Endothelial cell of umbilical vein (primary cell): Measurements from ENCODE around the gene ZNF485. TPM values are rescaled to one million over a fixed set of nuclear protein-coding genes. Genes with fewer than 3 reads are reported as not detected.
A peak's percentile ranks its signal among the peaks of the same experiment; 100 is the strongest.

ENCODE experiments used
- BruUV-seq: library from RNA; stranded (reverse); fragments of 400-500 nt; replicated peaks from 2 replicates; lab custom pipeline; 2021; lab: Mats Ljungman, UMichigan
- CTCF ChIA-PET: fragments of 300-600, 350-600 bp; sonication (Branson Sonifier 250); formaldehyde crosslinking; loops from one replicate; lab custom pipeline; 2021; ENCODE audit warnings: antibody characterized with exemption, inconsistent platforms; lab: Charles Lee
- POLR2A ChIA-PET: fragments of 300-600, 350-600 bp; sonication (Branson Sonifier 250); formaldehyde crosslinking; loops from one replicate; lab custom pipeline; 2021; ENCODE audit warnings: antibody characterized with exemption, inconsistent platforms; lab: Charles Lee
- DNase-seq: peaks from one replicate; pipeline ENCODE4 v3.0.0-alpha.2; 2011; ENCODE audit warnings: low read depth, low spot score
- FAIRE-seq: peaks from 2 replicates; lab custom pipeline; 2011; peaks lifted over from hg19 to GRCh38; lab: Jason Lieb, UNC
- H2AFZ ChIP-seq: 2 replicates; pipeline ENCODE4 v1.6.0; 2012; ENCODE audit warnings: low read depth, low read length, control low read depth, inconsistent platforms
- H3K27ac ChIP-seq: 2 replicates; pipeline ENCODE4 v1.5.1; 2011; ENCODE audit warnings: low read depth, mild to moderate bottlenecking, control low read depth, low read length, moderate library complexity; ENCODE audit not compliant: insufficient read depth
- H3K27me3 ChIP-seq, 2 experiments: 2 replicates each; pipeline versions ENCODE4 v1.6.0 to v1.6.1; 2011; ENCODE audit warnings: low read length in 2 of 2, mixed read lengths in 1 of 2; ENCODE audit not compliant: control insufficient read depth in 2 of 2, insufficient read depth in 2 of 2
- H3K36me3 ChIP-seq, 2 experiments: 2 replicates in 1 of 2; 3 replicates in 1 of 2; pipeline ENCODE4 v1.5.1; 2011; ENCODE audit warnings: low read length in 2 of 2, mild to moderate bottlenecking in 1 of 2, moderate library complexity in 1 of 2; ENCODE audit not compliant: control insufficient read depth in 2 of 2, insufficient read depth in 2 of 2; ENCODE audit errors: extremely low read depth in 1 of 2
- H3K4me1 ChIP-seq: 3 replicates; pipeline ENCODE4 v1.5.1; 2011; ENCODE audit warnings: mild to moderate bottlenecking, low read length; ENCODE audit not compliant: control insufficient read depth, insufficient read depth; ENCODE audit errors: extremely low read depth
- H3K4me2 ChIP-seq: 2 replicates; pipeline ENCODE4 v1.6.1; 2011; ENCODE audit warnings: low read length, control low read depth, mixed read lengths; ENCODE audit not compliant: insufficient read depth
- H3K4me3 ChIP-seq, 3 experiments: fragments of 200-600 bp in 1 of 3; sonication (generic), shearing (Covaris generic) in 1 of 3; replicated peaks in 1 of 3; 2 replicates each; pipeline ENCODE4 v1.5.1; 2011 to 2016; ENCODE audit warnings: control low read depth in 3 of 3, low read length in 3 of 3, mild to moderate bottlenecking in 2 of 3, inconsistent platforms in 1 of 3, low read depth in 1 of 3, moderate library complexity in 1 of 3; ENCODE audit not compliant: insufficient read depth in 1 of 3
- H3K79me2 ChIP-seq: 2 replicates; pipeline ENCODE4 v1.6.0; 2012; ENCODE audit warnings: low read length, inconsistent platforms; ENCODE audit not compliant: control insufficient read depth, insufficient read depth
- H3K9ac ChIP-seq: replicated peaks from 2 replicates; pipeline ENCODE3; 2011; ENCODE audit warnings: low read length, control low read depth; ENCODE audit not compliant: insufficient read depth; ENCODE audit errors: extremely low read depth
- H3K9me1 ChIP-seq: replicated peaks from 3 replicates; pipeline ENCODE4 v1.6.0; 2011; ENCODE audit warnings: mild to moderate bottlenecking, low read length; ENCODE audit not compliant: control insufficient read depth, insufficient read depth; ENCODE audit errors: extremely low read depth
- H3K9me3 ChIP-seq: replicated peaks from 2 replicates; pipeline ENCODE4 v1.5.1; 2012; ENCODE audit warnings: low read length, inconsistent platforms; ENCODE audit not compliant: control insufficient read depth, insufficient read depth
- H4K20me1 ChIP-seq: replicated peaks from 2 replicates; pipeline ENCODE3; 2011; ENCODE audit warnings: mild to moderate bottlenecking, low read length; ENCODE audit not compliant: control insufficient read depth, insufficient read depth; ENCODE audit errors: extremely low read depth
- CTCF ChIP-seq, 2 donors: IDR thresholded peaks; 1 replicate in 1 of 2; 2 replicates in 1 of 2; pipeline ENCODE4 v1.5.1; 2011; ENCODE audit warnings: low read length in 2 of 2, mild to moderate bottlenecking in 2 of 2, moderate library complexity in 2 of 2, control low read depth in 1 of 2, inconsistent platforms in 1 of 2, low read depth in 1 of 2; ENCODE audit not compliant: insufficient read depth in 1 of 2; ENCODE audit errors: extremely low read depth in 1 of 2
- EZH2 ChIP-seq: IDR thresholded peaks from 2 replicates; pipeline ENCODE4 v1.6.1; 2012; ENCODE audit warnings: borderline replicate concordance, low read depth, mild to moderate bottlenecking, moderate library complexity, low read length, inconsistent platforms; ENCODE audit not compliant: severe bottlenecking
- FOS ChIP-seq: IDR thresholded peaks from 2 replicates; pipeline ENCODE4 v1.6.1; 2011; ENCODE audit warnings: mild to moderate bottlenecking, low read length, moderate library complexity, borderline replicate concordance; ENCODE audit not compliant: insufficient read depth
- GATA2 ChIP-seq: IDR thresholded peaks from 2 replicates; pipeline ENCODE4 v1.7.0; 2011; ENCODE audit warnings: low read depth, mild to moderate bottlenecking, moderate library complexity, mixed read lengths, low read length; ENCODE audit not compliant: insufficient read length, insufficient read depth
- JUN ChIP-seq: IDR thresholded peaks from 2 replicates; pipeline ENCODE4 v1.6.1; 2011; ENCODE audit warnings: borderline replicate concordance, low read depth; ENCODE audit not compliant: insufficient read length, insufficient read depth
- MAX ChIP-seq: IDR thresholded peaks from 2 replicates; pipeline ENCODE4 v1.6.1; 2011; ENCODE audit not compliant: insufficient read depth, insufficient read length
- MYC ChIP-seq: IDR thresholded peaks from one replicate; pipeline ENCODE4 v1.6.1; 2011; ENCODE audit warnings: mild to moderate bottlenecking, low read depth, low read length
- POLR2A ChIP-seq: IDR thresholded peaks from 2 replicates; pipeline ENCODE4 v1.6.1; 2012; ENCODE audit warnings: low read depth, mild to moderate bottlenecking, control low read depth, low read length
- POLR2AphosphoS5 ChIP-seq: IDR thresholded peaks from 2 replicates; pipeline ENCODE4 v1.6.1; 2012; ENCODE audit warnings: low read depth, mild to moderate bottlenecking, control low read depth, low read length, moderate library complexity; ENCODE audit not compliant: insufficient read depth
- dilution Hi-C: fragments of 300-500 bp; cut with MboI; formaldehyde crosslinking; loops from one replicate; pipeline ENCODE4 v1.15.0; 2019; ENCODE audit warnings: low sequenced_read_pairs; ENCODE audit not compliant: extremely low pct_ligation_motif_present
- intact Hi-C: fragments of 100-400 bp; cut with micrococcal nuclease; formaldehyde crosslinking; loops from one replicate; pipeline ENCODE4 v1.10.0; 2022
- polyA plus RNA-seq, 4 experiments: library from polyadenylated mRNA; depleted of rRNA in 3 of 4; stranded (reverse) in 3 of 4; unstranded in 1 of 4; fragments of >200 nt; gene quantifications; 2 replicates each; pipeline versions ENCODE4 v1.2.1 to v1.2.3, GENCODE V29; 2011 to 2012; ENCODE audit warnings: missing spikeins in 1 of 4
- total RNA-seq: library from RNA; stranded (reverse); gene quantifications from 2 replicates; pipeline ENCODE4 v1.2.3, GENCODE V29; 2021

Gene ZNF485
- total and polyA plus RNA-seq, 2 donors (not counting 3 experiments of a cell fraction or from before 2014, with no cell fraction given): 1.0 to 1.2 TPM

DNA sequence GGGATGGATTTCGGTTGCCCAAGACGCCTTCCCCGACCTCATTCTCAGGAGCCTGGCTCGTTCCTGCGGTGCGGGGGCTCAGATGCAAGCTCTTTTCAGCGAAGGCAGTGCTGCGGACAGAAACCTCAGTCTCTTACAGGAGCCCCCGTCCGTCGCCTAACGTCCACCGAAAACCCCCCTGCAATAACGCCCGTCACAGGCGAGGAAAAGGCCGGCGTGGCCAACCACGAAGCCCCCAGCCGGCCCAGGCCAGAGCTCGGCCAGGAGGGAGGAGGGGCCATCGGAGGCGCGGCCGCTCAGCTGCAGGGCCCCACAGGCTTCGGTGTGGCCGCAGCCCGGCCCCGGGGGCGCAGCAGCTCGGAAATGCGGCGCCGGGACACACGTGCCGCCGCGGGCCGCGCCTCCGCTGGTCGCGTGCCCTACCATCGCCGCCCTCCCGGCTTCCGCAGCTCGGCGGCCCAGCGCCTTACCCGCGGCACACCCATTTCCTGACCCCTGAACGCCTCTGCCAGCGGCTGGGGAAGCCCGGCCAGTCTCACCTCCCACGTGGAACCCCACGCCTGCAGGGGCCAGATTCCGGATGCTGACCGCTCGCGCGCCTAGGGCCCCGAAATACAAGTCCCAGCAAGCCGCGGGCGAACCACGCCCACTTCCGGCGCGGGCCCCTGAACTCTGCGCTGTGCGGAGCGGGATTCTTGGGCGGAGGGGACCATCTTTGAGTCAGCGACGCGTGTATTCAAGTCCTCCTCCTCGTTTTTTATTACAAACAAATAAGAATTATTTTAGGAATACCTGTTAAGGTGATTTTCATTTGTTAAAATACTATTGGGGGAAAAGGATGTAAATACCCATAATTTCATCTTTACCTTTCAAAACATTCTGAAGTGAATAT, 32.0 kb upstream of the ZNF485 start, which contains the start of gene ZNF239:
Gene ZNF239, minus strand, starts transcription at position 616 of the 892 bp plus-strand sequence. CDS start 16,537 bp downstream, outside the sequence.
- CTCF ChIA-PET: interaction anchor here (0.8 to 1.0 kb wide), 2 partner anchors 17 to 811 kb away, joined by 3 read pairs; no protein-coding TSS in a partner anchor
- BruUV-seq: no TSS peak
- intact Hi-C loops (loop anchor here (5.0 kb wide), 2 partner anchors 33 to 73 kb away; partner anchors contain the start of genes ZNF32 and ZNF485), dilution Hi-C loops (no loop called here)
- H2AFZ ChIP-seq: peak within 1 kb of the TSS; percentile 45
- POLR2A ChIA-PET: no interaction called here
- peaks cover 6% of the 10 kb centered on the region for H3K4me1 ChIP-seq
- DNase-seq (peak; percentile 56), FAIRE-seq (peak; percentile 40)
- no peak within 1 kb of the TSS for H3K27ac ChIP-seq
- TF ChIP-seq EZH2 (peak; percentile 47), MYC (no peak), POLR2AphosphoS5 (peak; percentile 43)
- H3K36me3 ChIP-seq: no peaks in the 10 kb centered on the region
- H3K27me3 ChIP-seq: peaks cover 0 to 20% of the 10 kb centered on the region in 2 experiments
- peak within 1 kb of the TSS; percentile 67 for H3K4me2 ChIP-seq
- H3K9me1 ChIP-seq: no peaks in the 10 kb centered on the region
- H4K20me1 ChIP-seq: no peaks in the 10 kb centered on the region
- no peaks in the 10 kb centered on the region for H3K79me2 ChIP-seq
- H3K9ac ChIP-seq: no peak within 1 kb of the TSS
- peak within 1 kb of the TSS in 2 of 3 experiments; percentile 26 to 36 for H3K4me3 ChIP-seq
- H3K9me3 ChIP-seq: no peaks in the 10 kb centered on the region

DNA sequence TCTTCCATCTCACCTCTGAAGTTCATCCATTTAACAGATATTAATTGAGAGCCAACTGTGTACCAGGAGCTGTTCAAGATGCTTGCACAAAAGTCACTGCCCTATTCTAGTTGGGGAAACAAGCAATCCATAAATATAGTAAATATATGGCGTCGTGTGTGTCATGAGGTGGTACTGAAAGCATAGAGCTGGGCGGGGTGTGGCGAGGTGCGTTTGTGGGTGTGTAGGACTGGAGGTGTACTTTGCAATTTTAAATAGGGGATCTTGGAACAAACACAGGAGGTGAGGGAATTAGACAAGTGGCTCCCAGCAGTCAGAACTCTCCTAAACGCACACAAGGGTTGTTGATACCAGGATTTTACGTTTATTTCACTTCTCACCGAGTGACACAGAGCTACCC, 31.3 kb upstream of the ZNF485 start:
- Histone ChIP-seq H2AFZ (no peak overlapping the region), H3K4me3 (peak overlapping the region in 1 of 3 experiments; percentile 26), H3K9me1 (no peaks in the 10 kb centered on the region), H3K79me2 (no peaks in the 10 kb centered on the region), H3K4me1 (peaks cover 6% of the 10 kb centered on the region), H3K36me3 (no peaks in the 10 kb centered on the region), H3K27me3 (peaks cover 0 to 20% of the 10 kb centered on the region in 2 experiments), H3K4me2 (peak overlapping the region; percentile 67), H3K9me3 (no peaks in the 10 kb centered on the region), H3K9ac (no peak overlapping the region), H4K20me1 (no peaks in the 10 kb centered on the region), H3K27ac (no peak overlapping the region)
- TF ChIP-seq POLR2A: no peak
- no peak for TF ChIP-seq CTCF (IDR thresholded peaks at IDR 0.05; ENCODE audit: extremely low read depth in 1 of 2, insufficient read depth in 1 of 2, low read depth in 1 of 2, low read length in 2 of 2)
- no peak for TF ChIP-seq MAX
- TF ChIP-seq JUN: no peak
- no peak for TF ChIP-seq GATA2
- TF ChIP-seq EZH2: no peak
- no peak for TF ChIP-seq POLR2AphosphoS5
- TF ChIP-seq FOS: no peak
- no peak for TF ChIP-seq MYC
- ChIA-PET CTCF (no interaction called here), POLR2A (no interaction called here)
- FAIRE-seq: no peak
- no TSS peak for BruUV-seq
- no peak for DNase-seq
- dilution Hi-C loops (no loop called here), intact Hi-C loops (loop anchor here (5.0 kb wide), 2 partner anchors 32 to 72 kb away; partner anchors contain the start of genes ZNF32 and ZNF485)
